Effector memory CD8-positive, alpha-beta T cell (primary cell): ENCODE data around the gene MRPL40.

ENCODE experiments used
- ATAC-seq: fragments of 150-1000 bp; cut with Tn5 transposase; replicated peaks from 2 replicates; pipeline ENCODE4 v1.10.0; 2021; ENCODE audit warnings: mild to moderate bottlenecking, moderate library complexity
- DNase-seq, 3 experiments: peaks; one replicate each; pipeline ENCODE4 v3.0.0; 2021
- H3K27ac Mint-ChIP-seq, 2 donors: one replicate each; pipeline ENCODE4 v1.8.0; 2022; ENCODE audit warnings: mild to moderate bottlenecking in 2 of 2, mixed read lengths in 2 of 2, moderate library complexity in 2 of 2
- H3K27me3 Mint-ChIP-seq, 2 donors: one replicate each; pipeline ENCODE4 v1.8.0; 2022; ENCODE audit warnings: mixed read lengths in 2 of 2
- H3K36me3 Mint-ChIP-seq: one replicate; pipeline ENCODE4 v1.8.0; 2022; ENCODE audit warnings: mild to moderate bottlenecking, moderate library complexity, mixed read lengths; ENCODE audit not compliant: insufficient read depth
- H3K4me1 Mint-ChIP-seq, 2 donors: one replicate each; pipeline ENCODE4 v1.8.0; 2022; ENCODE audit warnings: low read depth in 2 of 2, mixed read lengths in 2 of 2
- H3K4me3 Mint-ChIP-seq, 2 donors: one replicate each; pipeline ENCODE4 v1.8.0; 2022; ENCODE audit warnings: mild to moderate bottlenecking in 2 of 2, mixed read lengths in 2 of 2, moderate library complexity in 2 of 2
- H3K9me3 Mint-ChIP-seq, 2 donors: one replicate each; pipeline ENCODE4 v1.8.0; 2022; ENCODE audit warnings: mixed read lengths in 2 of 2

The MRPL40 gene

GRCh38 chr22:19464546-19464945 lies 32.2 kb downstream of the MRPL40 start:
- Mint-ChIP-seq H3K27ac (no peak overlapping the region), H3K36me3 (peaks cover 78% of the 10 kb centered on the region), H3K27me3 (no peaks in the 10 kb centered on the region), H3K9me3 (no peaks in the 10 kb centered on the region), H3K4me1 (peaks cover 10 to 16% of the 10 kb centered on the region in 2 donors), H3K4me3 (no peak overlapping the region)
- no peak for ATAC-seq
- no peak for DNase-seq

GRCh38 chr22:19464975-19465374 lies 32.6 kb downstream of the MRPL40 start:
- DNase-seq (no peak), ATAC-seq (no peak)
- Mint-ChIP-seq H3K27me3 (no peaks in the 10 kb centered on the region), H3K36me3 (peaks cover 82% of the 10 kb centered on the region), H3K27ac (peak overlapping the region in 1 of 2 donors; percentile 61), H3K4me1 (peaks cover 10 to 16% of the 10 kb centered on the region in 2 donors), H3K4me3 (no peak overlapping the region), H3K9me3 (no peaks in the 10 kb centered on the region)

GRCh38 chr22:19466126-19466716 lies 33.9 kb downstream of the MRPL40 start:
- Mint-ChIP-seq H3K27ac (no peak overlapping the region), H3K4me1 (peaks cover 10 to 16% of the 10 kb centered on the region in 2 donors), H3K27me3 (no peaks in the 10 kb centered on the region), H3K4me3 (no peak overlapping the region), H3K36me3 (peaks cover 80% of the 10 kb centered on the region), H3K9me3 (no peaks in the 10 kb centered on the region)
- ATAC-seq, result no peak
- no peak for DNase-seq

DNA sequence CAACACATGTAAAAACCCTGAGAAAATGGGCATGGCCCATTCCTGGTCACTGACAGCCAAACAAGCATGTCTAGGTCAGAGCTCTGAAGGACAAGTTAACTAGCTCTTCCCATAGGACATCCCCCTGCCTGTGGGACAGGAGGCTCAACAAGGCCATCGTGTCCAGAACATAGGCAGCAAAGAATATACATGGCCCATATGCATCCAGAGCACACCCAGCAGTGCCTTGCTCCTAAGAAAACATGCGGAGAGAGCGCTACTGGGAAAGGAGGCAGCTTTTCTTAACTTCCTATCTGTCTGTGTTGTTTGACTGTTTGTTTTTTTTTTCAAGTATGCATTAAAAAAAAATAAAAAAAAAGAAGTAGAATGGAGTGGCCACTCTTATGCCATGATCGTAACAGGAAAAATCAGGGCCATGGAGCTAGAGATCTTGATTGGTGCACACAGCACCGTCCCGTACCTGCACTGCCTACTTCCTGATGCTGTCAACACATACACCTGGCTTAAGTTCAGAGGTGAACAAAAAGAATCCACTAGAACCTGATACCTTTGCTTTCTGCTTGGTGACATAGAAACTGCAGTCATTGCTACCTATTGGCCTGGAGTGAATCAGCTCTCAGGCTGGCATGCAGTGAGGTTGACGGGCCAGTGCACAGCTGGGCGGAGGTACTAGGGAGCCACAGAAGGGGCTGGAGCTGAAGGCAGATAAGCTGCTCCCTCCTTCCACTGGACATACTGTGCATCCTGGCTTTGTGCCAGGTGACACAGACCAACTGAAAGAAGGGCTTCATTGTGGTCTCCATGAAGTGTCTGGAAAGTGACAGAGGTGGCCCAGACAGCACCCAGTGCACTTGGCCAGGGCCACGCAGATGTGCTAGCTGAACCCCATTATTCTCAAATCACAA lies 34.8 kb downstream of the MRPL40 start:
- H3K36me3 Mint-ChIP-seq, result peaks cover 81% of the 10 kb centered on the region
- no peaks in the 10 kb centered on the region for H3K27me3 Mint-ChIP-seq
- ATAC-seq (no peak), DNase-seq (no peak)
- no peaks in the 10 kb centered on the region for H3K9me3 Mint-ChIP-seq
- H3K27ac Mint-ChIP-seq, result no peak overlapping the region
- H3K4me3 Mint-ChIP-seq, result no peak overlapping the region
- H3K4me1 Mint-ChIP-seq, result peaks cover 10 to 16% of the 10 kb centered on the region in 2 donors

DNA sequence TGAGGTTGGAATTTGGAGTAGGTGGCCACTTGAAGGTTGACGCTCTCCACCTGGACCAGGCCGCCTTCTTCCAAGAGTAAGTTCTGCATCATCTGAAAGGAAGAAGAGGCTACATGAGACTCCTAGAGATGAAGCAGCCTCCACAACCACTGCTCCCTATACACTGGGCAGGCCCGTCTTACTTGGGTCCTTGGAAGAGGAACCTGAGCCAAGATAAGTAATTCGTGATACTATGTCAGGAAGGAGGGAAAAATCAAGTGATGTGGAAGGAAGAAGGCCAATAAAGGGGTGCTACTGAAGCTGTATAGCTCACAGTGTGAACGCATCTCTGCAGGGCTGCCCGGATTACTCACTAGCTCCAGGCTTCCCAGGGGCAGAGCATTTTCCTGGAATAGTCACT lies 35.6 kb downstream of the MRPL40 start:
- no peaks in the 10 kb centered on the region for H3K27me3 Mint-ChIP-seq
- peaks cover 10 to 16% of the 10 kb centered on the region in 2 donors for H3K4me1 Mint-ChIP-seq
- no peak overlapping the region for H3K27ac Mint-ChIP-seq
- no peaks in the 10 kb centered on the region for H3K9me3 Mint-ChIP-seq
- H3K4me3 Mint-ChIP-seq, result no peak overlapping the region
- H3K36me3 Mint-ChIP-seq, result peaks cover 80% of the 10 kb centered on the region
- ATAC-seq (no peak), DNase-seq (no peak)

DNA sequence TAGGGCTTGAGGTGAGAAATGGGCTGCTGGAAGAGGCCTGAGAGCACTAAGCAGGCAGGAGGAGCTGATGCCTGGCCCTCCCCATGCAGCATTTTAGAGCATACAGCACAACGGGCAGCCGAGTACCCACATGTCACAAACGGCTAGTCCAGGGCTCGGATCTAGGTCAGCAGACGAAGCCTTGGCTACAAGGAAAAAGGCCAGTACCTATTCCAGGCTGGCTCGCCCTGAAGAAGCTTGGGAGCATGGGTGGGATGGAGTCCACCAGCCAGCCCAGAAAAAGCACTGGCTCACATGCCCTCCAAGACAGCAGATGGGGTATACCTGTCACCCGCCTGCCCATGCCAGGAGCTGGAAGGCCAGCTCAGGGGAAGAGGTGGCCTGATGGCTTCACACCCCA lies 37.1 kb downstream of the MRPL40 start:
- Mint-ChIP-seq H3K36me3 (peaks cover 84% of the 10 kb centered on the region), H3K4me1 (peaks cover 10 to 22% of the 10 kb centered on the region in 2 donors), H3K9me3 (no peaks in the 10 kb centered on the region), H3K27ac (no peak overlapping the region), H3K4me3 (no peak overlapping the region), H3K27me3 (no peaks in the 10 kb centered on the region)
- ATAC-seq, result no peak
- DNase-seq, result no peak

- H3K36me3 Mint-ChIP-seq, result peaks cover 79% of the 10 kb centered on the region
- ATAC-seq, result no peak
Observed at GRCh38 chr22:19470010-19470409, 37.7 kb downstream of the MRPL40 start.

GRCh38 chr22:19471572-19471971 lies 39.2 kb downstream of the MRPL40 start:
- Mint-ChIP-seq H3K4me1 (peaks cover 12 to 13% of the 10 kb centered on the region in 2 donors), H3K9me3 (no peaks in the 10 kb centered on the region), H3K4me3 (no peak overlapping the region), H3K27me3 (no peaks in the 10 kb centered on the region), H3K27ac (no peak overlapping the region), H3K36me3 (peaks cover 63% of the 10 kb centered on the region)
- DNase-seq (no peak), ATAC-seq (no peak)

More at GRCh38 chr22:19470010-19470409, 37.7 kb downstream of the MRPL40 start:
- H3K9me3 Mint-ChIP-seq, result no peaks in the 10 kb centered on the region
- H3K4me1 Mint-ChIP-seq, result peaks cover 8 to 17% of the 10 kb centered on the region in 2 donors
- no peak overlapping the region for H3K4me3 Mint-ChIP-seq
- no peak overlapping the region for H3K27ac Mint-ChIP-seq
- H3K27me3 Mint-ChIP-seq, result no peaks in the 10 kb centered on the region
- DNase-seq, result no peak

- ATAC-seq (no peak), DNase-seq (no peak)
- Mint-ChIP-seq H3K27me3 (no peaks in the 10 kb centered on the region), H3K4me3 (no peak overlapping the region), H3K9me3 (no peaks in the 10 kb centered on the region), H3K27ac (no peak overlapping the region), H3K4me1 (peaks cover 14 to 16% of the 10 kb centered on the region in 2 donors), H3K36me3 (peaks cover 56% of the 10 kb centered on the region)
Observed at GRCh38 chr22:19472233-19472632, 39.9 kb downstream of the MRPL40 start.

GRCh38 chr22:19473578-19473977 lies 41.2 kb downstream of the MRPL40 start:
- H3K9me3 Mint-ChIP-seq, result no peaks in the 10 kb centered on the region
- H3K27me3 Mint-ChIP-seq, result no peaks in the 10 kb centered on the region
- H3K27ac Mint-ChIP-seq, result no peak overlapping the region
- DNase-seq, result no peak
- H3K4me1 Mint-ChIP-seq, result peaks cover 24 to 26% of the 10 kb centered on the region in 2 donors
- no peak overlapping the region for H3K4me3 Mint-ChIP-seq
- H3K36me3 Mint-ChIP-seq, result peaks cover 44% of the 10 kb centered on the region
- ATAC-seq, result no peak

GRCh38 chr22:19476023-19476422 lies 43.7 kb downstream of the MRPL40 start:
- Mint-ChIP-seq H3K27ac (no peak overlapping the region), H3K27me3 (no peaks in the 10 kb centered on the region), H3K36me3 (peaks cover 31% of the 10 kb centered on the region), H3K9me3 (no peaks in the 10 kb centered on the region), H3K4me3 (no peak overlapping the region), H3K4me1 (peaks cover 28 to 31% of the 10 kb centered on the region in 2 donors)
- ATAC-seq, result no peak
- DNase-seq, result no peak

- Mint-ChIP-seq H3K36me3 (peaks cover 21% of the 10 kb centered on the region), H3K4me1 (peaks cover 28 to 31% of the 10 kb centered on the region in 2 donors), H3K27me3 (no peaks in the 10 kb centered on the region), H3K27ac (peak overlapping the region; percentile 99), H3K9me3 (no peaks in the 10 kb centered on the region), H3K4me3 (peak overlapping the region; percentile 88 to 95)
- DNase-seq (no peak), ATAC-seq (no peak)
Observed at GRCh38 chr22:19477321-19478044, 45.1 kb downstream of the MRPL40 start.

- peaks cover 18% of the 10 kb centered on the region for H3K36me3 Mint-ChIP-seq
Observed at GRCh38 chr22:19478045-19478900, 45.9 kb downstream of the MRPL40 start.

More at GRCh38 chr22:19478045-19478900, 45.9 kb downstream of the MRPL40 start:
- H3K4me1 Mint-ChIP-seq, result peaks cover 27 to 28% of the 10 kb centered on the region in 2 donors
- no peaks in the 10 kb centered on the region for H3K9me3 Mint-ChIP-seq
- ATAC-seq (no peak), DNase-seq (peak in 1 of 3 experiments; percentile 24)
- H3K27me3 Mint-ChIP-seq, result no peaks in the 10 kb centered on the region
- H3K4me3 Mint-ChIP-seq, result peak overlapping the region; percentile 88 to 95
- peak overlapping the region; percentile 99 for H3K27ac Mint-ChIP-seq
